Mammary epithelial cell (primary cell): Measurements from ENCODE around the gene MAPT.

ENCODE experiments used
- CTCF ChIP-seq, 2 donors: IDR thresholded peaks in 1 of 2; conservative IDR thresholded peaks in 1 of 2; 2 replicates each; pipeline ENCODE4 v1.5.1; 2011 to 2012; ENCODE audit warnings: inconsistent platforms in 2 of 2, low read length in 2 of 2, mild to moderate bottlenecking in 2 of 2, control low read depth in 1 of 2, low read depth in 1 of 2; ENCODE audit not compliant: insufficient read depth in 1 of 2; ENCODE audit errors: extremely low read depth in 1 of 2
- EZH2 ChIP-seq: IDR thresholded peaks from 2 replicates; pipeline ENCODE4 v1.6.1; 2012; ENCODE audit warnings: low read length, inconsistent platforms, borderline replicate concordance

DNA sequence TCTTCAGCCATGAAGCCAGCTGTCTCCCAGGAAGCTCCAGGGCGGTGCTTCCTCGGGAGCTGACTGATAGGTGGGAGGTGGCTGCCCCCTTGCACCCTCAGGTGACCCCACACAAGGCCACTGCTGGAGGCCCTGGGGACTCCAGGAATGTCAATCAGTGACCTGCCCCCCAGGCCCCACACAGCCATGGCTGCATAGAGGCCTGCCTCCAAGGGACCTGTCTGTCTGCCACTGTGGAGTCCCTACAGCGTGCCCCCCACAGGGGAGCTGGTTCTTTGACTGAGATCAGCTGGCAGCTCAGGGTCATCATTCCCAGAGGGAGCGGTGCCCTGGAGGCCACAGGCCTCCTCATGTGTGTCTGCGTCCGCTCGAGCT lies 118.8 kb downstream of the MAPT start:
- no peak for TF ChIP-seq CTCF (conservative IDR thresholded peaks at IDR 0.05 in 1 of 2, IDR thresholded peaks at IDR 0.05 in 1 of 2; ENCODE audit: extremely low read depth in 1 of 2, insufficient read depth in 1 of 2, low read depth in 1 of 2, low read length in 2 of 2)
- TF ChIP-seq EZH2: no peak
